ENCODE results near the gene THAP7. TPM values are rescaled to one million over a fixed set of nuclear protein-coding genes. Genes with fewer than 3 reads are reported as not detected.

Gene THAP7
- total and polyA plus RNA-seq, 9 of the 15 experiments (the other 6 are each of a cell fraction or from before 2014, with no cell fraction given), result 7.9 to 263 (median 84.1) TPM

- no TSS peak for BruUV-seq (replicated peaks)
- peak in 2 of 4 experiments; percentile 85 to 88 for DNase-seq (ENCODE audit: extremely low read depth in 1 of 4, low spot score in 3 of 4)
- H3K27ac ChIP-seq (ENCODE audit: extremely low read depth, low read depth, low read length), result no peak within 1 kb of the TSS
- ChIA-PET POLR2A (interaction anchor here (0.6 to 10.2 kb wide), 10 partner anchors 9 to 871 kb away, joined by 3 to 120 read pairs (median 4); partner anchors contain the start of genes LRRC74B, LZTR1, P2RX6 and THAP7), CTCF (ENCODE audit: low intra/inter-chr PET ratio) (no interaction called here)
- 37% methylated on average over 59 of the region's 59 CpGs for WGBS (ENCODE audit: insufficient coverage, low coverage, missing lambda C conversion rate)
- ATAC-seq, result peak; percentile 26
- H3K9ac ChIP-seq (ENCODE audit: insufficient read depth in 1 of 2, low read depth in 2 of 2, low read length in 2 of 2), result peak within 1 kb of the TSS in 1 of 2 experiments; percentile 5; a peak in 2 of 4 replicates
- peaks cover 4% of the 10 kb centered on the region for H3K9me1 ChIP-seq (ENCODE audit: control insufficient read depth, insufficient read depth, low read length)
- H3K4me2 ChIP-seq (ENCODE audit: insufficient read depth, low read length), result no peak within 1 kb of the TSS
- H3K9me3 ChIP-seq (replicated peaks; ENCODE audit: control insufficient read depth, insufficient read depth, low read depth, low read length), result no peaks in the 10 kb centered on the region
- intact Hi-C loops (cut with micrococcal nuclease), result no loop called here
- no peak within 1 kb of the TSS for H3K4me3 ChIP-seq
- in situ Hi-C loops (cut with MboI), result no loop called here
- no peaks in the 10 kb centered on the region for H3K36me3 ChIP-seq (ENCODE audit: control insufficient read depth, insufficient read depth, low read length)
- peaks cover 1 to 44% of the 10 kb centered on the region in 2 experiments for H3K4me1 ChIP-seq (replicated peaks in 1 of 2; ENCODE audit: control insufficient read depth in 2 of 2, insufficient read depth in 2 of 2, low read length in 2 of 2)
- H3K27me3 ChIP-seq (ENCODE audit: control insufficient read depth in 2 of 2, insufficient read depth in 2 of 2, low read length in 2 of 2), result peaks cover 37 to 62% of the 10 kb centered on the region in 2 experiments; a peak in 4 of 5 replicates
- no peaks in the 10 kb centered on the region for H3K79me2 ChIP-seq (ENCODE audit: control insufficient read depth, insufficient read depth, low read length)
- peak within 1 kb of the TSS; percentile 14 for H2AFZ ChIP-seq (ENCODE audit: low read depth, low read length)
- FAIRE-seq, result no peak
- H4K20me1 ChIP-seq (replicated peaks; ENCODE audit: control insufficient read depth, insufficient read depth, low read length), result peaks cover 35% of the 10 kb centered on the region
- no peak for TF ChIP-seq HMBOX1 (IDR thresholded peaks at IDR 0.05)
- no peak for TF ChIP-seq HLTF (IDR thresholded peaks at IDR 0.05)
- TF ChIP-seq THRB (CRISPR knock-in tag; conservative IDR thresholded peaks at IDR 0.05), result 0 out of 2 replicates have a peak, but pooled peaks have one; percentile 81
- no peak for TF ChIP-seq POLR2H (tag; IDR thresholded peaks at IDR 0.05; ENCODE audit: low read depth)
- no peak for TF ChIP-seq ZNF274 (IDR thresholded peaks at IDR 0.05; ENCODE audit: borderline replicate concordance, low read depth, low read length)
- TF ChIP-seq ZNF41 (CRISPR knock-in tag; conservative IDR thresholded peaks at IDR 0.05), result no peak
- peak; percentile 10; the same call in 1 of the 2 replicates for TF ChIP-seq TCF7L2 (IDR thresholded peaks at IDR 0.05; ENCODE audit: low read depth, low read length)
- TF ChIP-seq ESRRB (CRISPR knock-in tag; IDR thresholded peaks at IDR 0.05; ENCODE audit: borderline replicate concordance), result no peak
- peak; percentile 40; the same call in 1 of the 2 replicates for TF ChIP-seq JUN (IDR thresholded peaks at IDR 0.05; ENCODE audit: borderline replicate concordance, low read depth, low read length)
- TF ChIP-seq JUN (CRISPR knock-in tag; IDR thresholded peaks at IDR 0.05; ENCODE audit: borderline replicate concordance), result 0 out of 2 replicates have a peak, but pooled peaks have one; percentile 68
- no peak for TF ChIP-seq TRIM25 (IDR thresholded peaks at IDR 0.05; ENCODE audit: borderline replicate concordance)
- no peak for TF ChIP-seq KAT2B (IDR thresholded peaks at IDR 0.05; ENCODE audit: low read depth, low read length)
Observed at GRCh38 chr22:21032037-21032867, 30.3 kb upstream of the THAP7 start, which contains the start of gene SLC7A4. SLC7A4 (minus strand) TSS chr22:21032561; CDS start chr22:21031812, 749 bp downstream.
